Endothelial cell of umbilical vein (primary cell): ENCODE results near the gene FOXP1. TPM values are rescaled to one million over a fixed set of nuclear protein-coding genes. Genes with fewer than 3 reads are reported as not detected.

Source experiments
- BruUV-seq: library from RNA; stranded (reverse); fragments of 400-500 nt; replicated peaks from 2 replicates; lab custom pipeline; 2021; lab: Mats Ljungman, UMichigan
- CTCF ChIA-PET: fragments of 300-600, 350-600 bp; sonication (Branson Sonifier 250); formaldehyde crosslinking; loops from one replicate; lab custom pipeline; 2021; ENCODE audit warnings: antibody characterized with exemption, inconsistent platforms; lab: Charles Lee
- POLR2A ChIA-PET: fragments of 300-600, 350-600 bp; sonication (Branson Sonifier 250); formaldehyde crosslinking; loops from one replicate; lab custom pipeline; 2021; ENCODE audit warnings: antibody characterized with exemption, inconsistent platforms; lab: Charles Lee
- DNase-seq: peaks from one replicate; pipeline ENCODE4 v3.0.0-alpha.2; 2011; ENCODE audit warnings: low read depth, low spot score
- FAIRE-seq: peaks from 2 replicates; lab custom pipeline; 2011; peaks lifted over from hg19 to GRCh38; lab: Jason Lieb, UNC
- H2AFZ ChIP-seq: 2 replicates; pipeline ENCODE4 v1.6.0; 2012; ENCODE audit warnings: low read depth, low read length, control low read depth, inconsistent platforms
- H3K27ac ChIP-seq: 2 replicates; pipeline ENCODE4 v1.5.1; 2011; ENCODE audit warnings: low read depth, mild to moderate bottlenecking, control low read depth, low read length, moderate library complexity; ENCODE audit not compliant: insufficient read depth
- H3K27me3 ChIP-seq, 2 experiments: 2 replicates each; pipeline versions ENCODE4 v1.6.0 to v1.6.1; 2011; ENCODE audit warnings: low read length in 2 of 2, mixed read lengths in 1 of 2; ENCODE audit not compliant: control insufficient read depth in 2 of 2, insufficient read depth in 2 of 2
- H3K36me3 ChIP-seq, 2 experiments: 2 replicates in 1 of 2; 3 replicates in 1 of 2; pipeline ENCODE4 v1.5.1; 2011; ENCODE audit warnings: low read length in 2 of 2, mild to moderate bottlenecking in 1 of 2, moderate library complexity in 1 of 2; ENCODE audit not compliant: control insufficient read depth in 2 of 2, insufficient read depth in 2 of 2; ENCODE audit errors: extremely low read depth in 1 of 2
- H3K4me1 ChIP-seq: 3 replicates; pipeline ENCODE4 v1.5.1; 2011; ENCODE audit warnings: mild to moderate bottlenecking, low read length; ENCODE audit not compliant: control insufficient read depth, insufficient read depth; ENCODE audit errors: extremely low read depth
- H3K4me2 ChIP-seq: 2 replicates; pipeline ENCODE4 v1.6.1; 2011; ENCODE audit warnings: low read length, control low read depth, mixed read lengths; ENCODE audit not compliant: insufficient read depth
- H3K4me3 ChIP-seq, 3 experiments: fragments of 200-600 bp in 1 of 3; sonication (generic), shearing (Covaris generic) in 1 of 3; replicated peaks in 1 of 3; 2 replicates each; pipeline ENCODE4 v1.5.1; 2011 to 2016; ENCODE audit warnings: control low read depth in 3 of 3, low read length in 3 of 3, mild to moderate bottlenecking in 2 of 3, inconsistent platforms in 1 of 3, low read depth in 1 of 3, moderate library complexity in 1 of 3; ENCODE audit not compliant: insufficient read depth in 1 of 3
- H3K79me2 ChIP-seq: 2 replicates; pipeline ENCODE4 v1.6.0; 2012; ENCODE audit warnings: low read length, inconsistent platforms; ENCODE audit not compliant: control insufficient read depth, insufficient read depth
- H3K9ac ChIP-seq: replicated peaks from 2 replicates; pipeline ENCODE3; 2011; ENCODE audit warnings: low read length, control low read depth; ENCODE audit not compliant: insufficient read depth; ENCODE audit errors: extremely low read depth
- H3K9me1 ChIP-seq: replicated peaks from 3 replicates; pipeline ENCODE4 v1.6.0; 2011; ENCODE audit warnings: mild to moderate bottlenecking, low read length; ENCODE audit not compliant: control insufficient read depth, insufficient read depth; ENCODE audit errors: extremely low read depth
- H3K9me3 ChIP-seq: replicated peaks from 2 replicates; pipeline ENCODE4 v1.5.1; 2012; ENCODE audit warnings: low read length, inconsistent platforms; ENCODE audit not compliant: control insufficient read depth, insufficient read depth
- H4K20me1 ChIP-seq: replicated peaks from 2 replicates; pipeline ENCODE3; 2011; ENCODE audit warnings: mild to moderate bottlenecking, low read length; ENCODE audit not compliant: control insufficient read depth, insufficient read depth; ENCODE audit errors: extremely low read depth
- CTCF ChIP-seq, 2 donors: IDR thresholded peaks; 1 replicate in 1 of 2; 2 replicates in 1 of 2; pipeline ENCODE4 v1.5.1; 2011; ENCODE audit warnings: low read length in 2 of 2, mild to moderate bottlenecking in 2 of 2, moderate library complexity in 2 of 2, control low read depth in 1 of 2, inconsistent platforms in 1 of 2, low read depth in 1 of 2; ENCODE audit not compliant: insufficient read depth in 1 of 2; ENCODE audit errors: extremely low read depth in 1 of 2
- EZH2 ChIP-seq: IDR thresholded peaks from 2 replicates; pipeline ENCODE4 v1.6.1; 2012; ENCODE audit warnings: borderline replicate concordance, low read depth, mild to moderate bottlenecking, moderate library complexity, low read length, inconsistent platforms; ENCODE audit not compliant: severe bottlenecking
- FOS ChIP-seq: IDR thresholded peaks from 2 replicates; pipeline ENCODE4 v1.6.1; 2011; ENCODE audit warnings: mild to moderate bottlenecking, low read length, moderate library complexity, borderline replicate concordance; ENCODE audit not compliant: insufficient read depth
- GATA2 ChIP-seq: IDR thresholded peaks from 2 replicates; pipeline ENCODE4 v1.7.0; 2011; ENCODE audit warnings: low read depth, mild to moderate bottlenecking, moderate library complexity, mixed read lengths, low read length; ENCODE audit not compliant: insufficient read length, insufficient read depth
- JUN ChIP-seq: IDR thresholded peaks from 2 replicates; pipeline ENCODE4 v1.6.1; 2011; ENCODE audit warnings: borderline replicate concordance, low read depth; ENCODE audit not compliant: insufficient read length, insufficient read depth
- MAX ChIP-seq: IDR thresholded peaks from 2 replicates; pipeline ENCODE4 v1.6.1; 2011; ENCODE audit not compliant: insufficient read depth, insufficient read length
- MYC ChIP-seq: IDR thresholded peaks from one replicate; pipeline ENCODE4 v1.6.1; 2011; ENCODE audit warnings: mild to moderate bottlenecking, low read depth, low read length
- POLR2A ChIP-seq: IDR thresholded peaks from 2 replicates; pipeline ENCODE4 v1.6.1; 2012; ENCODE audit warnings: low read depth, mild to moderate bottlenecking, control low read depth, low read length
- POLR2AphosphoS5 ChIP-seq: IDR thresholded peaks from 2 replicates; pipeline ENCODE4 v1.6.1; 2012; ENCODE audit warnings: low read depth, mild to moderate bottlenecking, control low read depth, low read length, moderate library complexity; ENCODE audit not compliant: insufficient read depth
- dilution Hi-C: fragments of 300-500 bp; cut with MboI; formaldehyde crosslinking; loops from one replicate; pipeline ENCODE4 v1.15.0; 2019; ENCODE audit warnings: low sequenced_read_pairs; ENCODE audit not compliant: extremely low pct_ligation_motif_present
- intact Hi-C: fragments of 100-400 bp; cut with micrococcal nuclease; formaldehyde crosslinking; loops from one replicate; pipeline ENCODE4 v1.10.0; 2022
- polyA plus RNA-seq, 4 experiments: library from polyadenylated mRNA; depleted of rRNA in 3 of 4; stranded (reverse) in 3 of 4; unstranded in 1 of 4; fragments of >200 nt; gene quantifications; 2 replicates each; pipeline versions ENCODE4 v1.2.1 to v1.2.3, GENCODE V29; 2011 to 2012; ENCODE audit warnings: missing spikeins in 1 of 4
- total RNA-seq: library from RNA; stranded (reverse); gene quantifications from 2 replicates; pipeline ENCODE4 v1.2.3, GENCODE V29; 2021

FOXP1 gene
- total and polyA plus RNA-seq, 2 donors (not counting 3 experiments of a cell fraction or from before 2014, with no cell fraction given), result 41.0 to 107 TPM

GRCh38 chr3:71512544-71512943, 71.0 kb downstream of the FOXP1 start:
- no peaks in the 10 kb centered on the region for H3K36me3 ChIP-seq
- H3K9me1 ChIP-seq, result no peaks in the 10 kb centered on the region
- DNase-seq (no peak), FAIRE-seq (no peak)
- no peak overlapping the region for H3K4me2 ChIP-seq
- H3K9me3 ChIP-seq, result no peaks in the 10 kb centered on the region
- H3K4me1 ChIP-seq, result peaks cover 17% of the 10 kb centered on the region
- TF ChIP-seq POLR2A (no peak), FOS (no peak), GATA2 (no peak), CTCF (IDR thresholded peaks at IDR 0.05; ENCODE audit: extremely low read depth in 1 of 2, insufficient read depth in 1 of 2, low read depth in 1 of 2, low read length in 2 of 2) (no peak), POLR2AphosphoS5 (no peak), JUN (no peak), MYC (no peak), MAX (no peak), EZH2 (no peak)
- H4K20me1 ChIP-seq, result no peaks in the 10 kb centered on the region
- CTCF ChIA-PET, result no interaction called here
- POLR2A ChIA-PET, result no interaction called here
- no peaks in the 10 kb centered on the region for H3K27me3 ChIP-seq
- BruUV-seq, result no TSS peak
- intact Hi-C loops (loop anchor here (5.0 kb wide), 1 partner anchor 505 kb away; no protein-coding TSS in a partner anchor), dilution Hi-C loops (no loop called here)
- no peak overlapping the region for H3K4me3 ChIP-seq
- no peak overlapping the region for H2AFZ ChIP-seq
- no peak overlapping the region for H3K9ac ChIP-seq
- no peak overlapping the region for H3K27ac ChIP-seq
- no peaks in the 10 kb centered on the region for H3K79me2 ChIP-seq
